Neuron (in vitro differentiated cells): ENCODE measurements around the gene IL20.

Source experiments
- H2AFZ ChIP-seq: one replicate; pipeline ENCODE4 v1.6.1; 2013; ENCODE audit warnings: low read depth, mild to moderate bottlenecking, inconsistent platforms, low read length, moderate library complexity
- H3K27me3 ChIP-seq: one replicate; pipeline ENCODE4 v1.6.1; 2013; ENCODE audit warnings: low read length; ENCODE audit not compliant: insufficient read depth
- H3K36me3 ChIP-seq: one replicate; pipeline ENCODE4 v1.6.1; 2013; ENCODE audit warnings: low read length; ENCODE audit not compliant: insufficient read depth
- H3K4me1 ChIP-seq: one replicate; pipeline ENCODE4 v1.6.1; 2013; ENCODE audit warnings: low read length; ENCODE audit not compliant: insufficient read depth
- H3K4me3 ChIP-seq: 2 replicates; pipeline ENCODE4 v1.5.1; 2013; ENCODE audit warnings: mild to moderate bottlenecking, low read length, moderate library complexity
- H3K9me3 ChIP-seq: one replicate; pipeline ENCODE4 v1.6.1; 2013; ENCODE audit warnings: low read length

Gene IL20, protein sequence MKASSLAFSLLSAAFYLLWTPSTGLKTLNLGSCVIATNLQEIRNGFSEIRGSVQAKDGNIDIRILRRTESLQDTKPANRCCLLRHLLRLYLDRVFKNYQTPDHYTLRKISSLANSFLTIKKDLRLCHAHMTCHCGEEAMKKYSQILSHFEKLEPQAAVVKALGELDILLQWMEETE

DNA sequence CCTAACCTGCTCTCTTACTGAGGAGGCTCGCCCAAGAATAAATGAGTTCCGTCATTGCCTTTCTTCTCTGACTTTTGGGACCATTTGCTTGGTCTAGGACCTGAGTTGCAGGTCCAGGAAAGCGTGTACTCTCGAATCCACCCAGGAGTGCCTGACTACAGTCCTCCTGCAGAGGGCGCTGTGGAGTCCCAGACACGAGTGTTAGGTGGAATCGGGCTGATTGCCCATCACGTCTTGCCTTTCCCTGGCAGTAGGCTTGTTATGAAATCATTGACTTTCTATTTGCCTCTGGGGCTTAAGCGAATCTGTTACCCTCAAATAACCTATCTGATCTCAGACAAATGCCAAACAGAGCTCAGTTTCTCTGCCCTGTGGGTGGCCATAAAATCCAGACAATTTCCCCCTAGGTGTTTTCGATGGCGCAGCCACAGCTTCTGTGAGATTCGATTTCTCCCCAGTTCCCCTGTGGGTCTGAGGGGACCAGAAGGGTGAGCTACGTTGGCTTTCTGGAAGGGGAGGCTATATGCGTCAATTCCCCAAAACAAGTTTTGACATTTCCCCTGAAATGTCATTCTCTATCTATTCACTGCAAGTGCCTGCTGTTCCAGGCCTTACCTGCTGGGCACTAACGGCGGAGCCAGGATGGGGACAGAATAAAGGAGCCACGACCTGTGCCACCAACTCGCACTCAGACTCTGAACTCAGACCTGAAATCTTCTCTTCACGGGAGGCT lies at the start of gene IL20:
Gene IL20, plus strand, starts transcription at position 685 of the 733 bp plus-strand sequence. CDS start 230 bp downstream, outside the sequence.
- no peaks in the 10 kb centered on the region for H3K36me3 ChIP-seq
- H3K4me3 ChIP-seq, result no peak within 1 kb of the TSS
- H2AFZ ChIP-seq, result no peak within 1 kb of the TSS
- no peaks in the 10 kb centered on the region for H3K4me1 ChIP-seq
- H3K9me3 ChIP-seq, result no peaks in the 10 kb centered on the region
- peaks cover 5% of the 10 kb centered on the region for H3K27me3 ChIP-seq

DNA sequence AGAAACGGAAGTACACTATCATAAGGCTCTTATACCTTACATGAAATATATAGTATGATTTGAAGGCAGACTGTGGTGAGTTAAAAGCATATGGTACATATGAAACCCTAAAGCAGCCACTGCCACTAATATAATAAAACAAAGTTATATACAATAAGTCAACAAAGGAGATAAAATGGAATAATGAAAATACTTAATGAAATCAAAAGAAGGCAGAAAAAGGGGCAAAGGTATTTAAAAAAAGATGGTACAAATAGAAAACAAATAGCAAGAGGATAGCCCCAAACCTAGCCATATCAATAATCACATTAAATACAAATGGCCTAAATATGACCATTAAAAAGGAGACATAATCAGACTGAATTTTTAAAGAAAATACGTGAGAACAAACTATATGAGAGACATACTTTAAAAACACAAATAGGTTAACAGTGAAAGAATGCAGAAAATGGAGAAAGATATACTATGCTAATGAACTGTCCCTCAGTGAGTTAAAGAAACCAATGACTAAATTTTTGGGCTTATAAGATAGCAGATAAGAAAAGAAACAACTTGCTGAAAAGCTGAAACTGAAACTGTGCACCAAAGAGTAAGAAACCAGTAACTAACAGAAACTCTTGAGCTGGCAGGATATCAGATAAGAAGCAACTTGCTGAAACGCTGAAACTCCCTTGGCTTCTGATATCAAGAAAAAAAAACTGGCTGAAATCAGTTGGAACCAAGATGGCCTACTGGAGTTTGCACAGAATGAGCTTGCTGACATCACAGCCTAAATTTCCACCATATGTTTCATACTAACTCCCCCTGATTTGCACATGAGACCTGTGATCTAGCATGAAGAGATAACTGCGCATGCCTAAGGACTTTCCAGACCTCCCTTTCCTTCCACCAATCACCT lies 48.8 kb upstream of the IL20 start:
- Histone ChIP-seq H3K4me1 (no peaks in the 10 kb centered on the region), H3K4me3 (no peak overlapping the region), H3K27me3 (peaks cover 2% of the 10 kb centered on the region), H3K36me3 (no peaks in the 10 kb centered on the region), H2AFZ (no peak overlapping the region), H3K9me3 (no peaks in the 10 kb centered on the region)

- no peaks in the 10 kb centered on the region for H3K27me3 ChIP-seq
- no peaks in the 10 kb centered on the region for H3K36me3 ChIP-seq
- no peaks in the 10 kb centered on the region for H3K9me3 ChIP-seq
- H3K4me1 ChIP-seq, result no peaks in the 10 kb centered on the region
- no peak overlapping the region for H2AFZ ChIP-seq
- no peak overlapping the region for H3K4me3 ChIP-seq
Measured at GRCh38 chr1:206821493-206821892, 43.9 kb upstream of the IL20 start.

DNA sequence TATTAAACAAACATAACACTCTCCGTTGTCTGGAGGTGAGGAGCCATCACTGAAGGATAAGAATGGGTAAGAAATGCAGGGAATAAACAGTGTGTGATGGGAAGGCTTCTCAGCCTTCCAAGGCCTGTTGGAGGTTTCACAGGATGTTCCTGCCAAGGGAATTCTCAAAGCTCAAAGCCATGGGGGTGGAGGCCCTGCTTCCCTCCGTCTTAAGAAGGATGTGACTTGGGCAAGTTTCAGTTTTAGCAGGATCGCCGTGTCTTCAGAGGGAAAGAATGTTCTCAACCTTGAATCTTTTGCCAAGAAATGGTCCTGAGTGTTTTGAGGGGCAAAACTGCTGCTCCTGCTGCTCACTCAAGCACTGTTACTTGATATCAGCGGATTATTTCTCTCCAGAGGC lies 41.7 kb upstream of the IL20 start:
- Histone ChIP-seq H3K4me3 (no peak overlapping the region), H3K27me3 (no peaks in the 10 kb centered on the region), H3K4me1 (no peaks in the 10 kb centered on the region), H3K36me3 (no peaks in the 10 kb centered on the region), H2AFZ (no peak overlapping the region), H3K9me3 (no peaks in the 10 kb centered on the region)

DNA sequence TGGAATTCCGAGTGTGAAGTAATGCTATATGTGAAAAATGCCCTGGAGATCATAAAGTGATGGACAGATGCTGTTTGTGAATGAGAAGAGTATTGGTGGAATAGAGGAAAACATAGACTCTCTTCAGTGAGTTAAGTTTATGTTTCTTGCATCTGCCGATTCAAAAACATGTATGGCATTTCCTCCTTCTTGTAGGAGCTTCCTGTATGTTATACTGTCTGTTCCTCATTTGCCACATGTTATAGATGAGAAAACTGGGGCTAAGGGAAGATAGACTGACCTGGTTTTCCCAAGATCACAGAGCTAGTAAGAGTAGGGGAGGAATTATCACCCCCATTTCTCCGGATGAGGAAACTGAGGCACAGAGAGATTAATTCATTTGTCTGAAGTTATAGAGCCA lies 41.1 kb upstream of the IL20 start:
- no peaks in the 10 kb centered on the region for H3K27me3 ChIP-seq
- no peaks in the 10 kb centered on the region for H3K4me1 ChIP-seq
- no peaks in the 10 kb centered on the region for H3K9me3 ChIP-seq
- H3K36me3 ChIP-seq, result no peaks in the 10 kb centered on the region
- H3K4me3 ChIP-seq, result no peak overlapping the region
- H2AFZ ChIP-seq, result no peak overlapping the region

- H3K27me3 ChIP-seq, result no peaks in the 10 kb centered on the region
- peak overlapping the region; percentile 5 for H2AFZ ChIP-seq
- H3K36me3 ChIP-seq, result no peaks in the 10 kb centered on the region
- no peak overlapping the region for H3K4me3 ChIP-seq
- H3K4me1 ChIP-seq, result no peaks in the 10 kb centered on the region
- H3K9me3 ChIP-seq, result no peaks in the 10 kb centered on the region
Measured at GRCh38 chr1:206826394-206826793, 39.0 kb upstream of the IL20 start.

GRCh38 chr1:206828061-206828460 lies 37.4 kb upstream of the IL20 start:
- Histone ChIP-seq H3K4me1 (no peaks in the 10 kb centered on the region), H3K27me3 (no peaks in the 10 kb centered on the region), H3K36me3 (no peaks in the 10 kb centered on the region)

GRCh38 chr1:206828765-206829164 lies 36.7 kb upstream of the IL20 start:
- Histone ChIP-seq H3K27me3 (no peaks in the 10 kb centered on the region), H3K4me1 (no peaks in the 10 kb centered on the region), H2AFZ (no peak overlapping the region), H3K9me3 (no peaks in the 10 kb centered on the region), H3K36me3 (no peaks in the 10 kb centered on the region), H3K4me3 (no peak overlapping the region)

More at GRCh38 chr1:206828061-206828460, 37.4 kb upstream of the IL20 start:
- H3K9me3 ChIP-seq, result no peaks in the 10 kb centered on the region
- no peak overlapping the region for H3K4me3 ChIP-seq
- no peak overlapping the region for H2AFZ ChIP-seq

- H3K4me3 ChIP-seq, result no peak overlapping the region
- no peaks in the 10 kb centered on the region for H3K9me3 ChIP-seq
- H2AFZ ChIP-seq, result no peak overlapping the region
- H3K27me3 ChIP-seq, result no peaks in the 10 kb centered on the region
- H3K36me3 ChIP-seq, result no peaks in the 10 kb centered on the region
- H3K4me1 ChIP-seq, result no peaks in the 10 kb centered on the region
Measured at GRCh38 chr1:206829282-206829681, 36.1 kb upstream of the IL20 start.

DNA sequence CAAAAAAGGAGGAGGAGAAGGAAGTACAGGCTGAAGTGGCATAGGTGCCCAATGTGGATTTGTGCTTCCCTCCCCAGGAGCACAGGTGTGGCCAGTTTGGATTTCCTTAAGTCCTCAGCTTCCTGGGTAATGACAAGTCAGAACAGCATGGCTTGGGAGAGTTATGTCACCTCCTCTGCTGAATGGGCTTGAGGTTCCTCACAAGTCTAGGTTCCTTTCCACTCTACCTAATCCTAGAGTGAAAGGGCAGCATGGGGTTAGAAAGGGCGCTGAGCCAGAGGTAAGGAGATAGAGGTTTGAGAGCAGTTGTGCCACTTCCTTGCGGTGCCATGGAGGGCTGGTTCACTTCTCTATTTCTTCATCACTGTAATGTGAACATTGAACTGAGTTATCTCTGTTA lies 35.5 kb upstream of the IL20 start:
- Histone ChIP-seq H3K36me3 (no peaks in the 10 kb centered on the region), H3K9me3 (no peaks in the 10 kb centered on the region), H3K27me3 (no peaks in the 10 kb centered on the region), H2AFZ (no peak overlapping the region), H3K4me3 (no peak overlapping the region), H3K4me1 (no peaks in the 10 kb centered on the region)

DNA sequence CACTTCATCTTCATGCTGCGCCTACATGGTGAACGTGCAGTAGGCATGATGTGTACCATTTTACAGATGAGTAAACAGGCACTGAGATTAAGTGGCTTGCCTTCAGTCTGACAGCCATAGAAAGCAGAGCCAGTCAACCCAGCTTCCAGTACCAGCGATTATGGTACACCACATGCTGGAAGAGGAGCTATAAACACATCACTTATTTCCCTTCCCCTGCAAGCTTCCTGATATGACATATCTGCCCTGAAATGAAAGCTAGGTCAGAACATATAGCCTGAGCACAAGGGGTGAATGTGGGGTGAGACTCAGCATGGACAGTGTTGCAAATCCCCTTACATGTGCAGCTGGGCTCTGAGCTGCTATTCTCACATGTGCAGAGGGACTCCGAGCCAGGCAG lies 33.8 kb upstream of the IL20 start:
- peaks cover 3% of the 10 kb centered on the region for H3K27me3 ChIP-seq
- no peak overlapping the region for H3K4me3 ChIP-seq
- no peaks in the 10 kb centered on the region for H3K4me1 ChIP-seq
- no peaks in the 10 kb centered on the region for H3K9me3 ChIP-seq
- no peak overlapping the region for H2AFZ ChIP-seq
- no peaks in the 10 kb centered on the region for H3K36me3 ChIP-seq

GRCh38 chr1:206832352-206832880 lies 33.0 kb upstream of the IL20 start:
- no peaks in the 10 kb centered on the region for H3K9me3 ChIP-seq
- H2AFZ ChIP-seq, result no peak overlapping the region
- no peaks in the 10 kb centered on the region for H3K36me3 ChIP-seq
- peaks cover 3% of the 10 kb centered on the region for H3K27me3 ChIP-seq
- no peaks in the 10 kb centered on the region for H3K4me1 ChIP-seq
- H3K4me3 ChIP-seq, result no peak overlapping the region

DNA sequence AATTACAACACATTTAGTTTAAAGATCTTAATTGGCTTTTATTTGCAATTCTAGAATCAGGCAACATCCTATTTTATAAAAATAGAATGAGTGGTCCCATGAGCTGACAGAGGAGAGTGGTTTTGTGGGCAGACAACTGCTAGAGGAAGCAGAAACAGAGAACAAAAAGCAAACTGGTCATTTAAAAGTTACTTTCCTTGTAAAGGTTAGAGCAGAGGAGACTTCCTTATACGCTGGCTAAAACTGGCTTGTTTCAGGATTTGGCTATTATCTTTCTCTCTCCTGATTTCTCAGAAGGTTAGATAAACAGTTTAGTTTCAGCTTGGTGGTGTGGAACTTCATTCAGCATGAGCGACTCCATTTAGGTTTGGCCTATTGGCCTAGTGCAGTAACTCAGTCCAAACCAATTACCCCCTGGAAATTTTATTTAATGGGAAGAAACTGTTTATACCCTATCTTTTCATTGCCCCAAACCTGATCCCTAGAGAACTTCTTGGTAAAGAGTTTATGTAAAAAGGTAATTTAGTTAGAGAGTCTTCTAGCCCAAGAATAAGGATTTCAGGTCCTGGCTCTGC lies 32.2 kb upstream of the IL20 start:
- Histone ChIP-seq H3K27me3 (peaks cover 3% of the 10 kb centered on the region), H3K9me3 (no peaks in the 10 kb centered on the region), H3K4me3 (no peak overlapping the region), H3K4me1 (no peaks in the 10 kb centered on the region), H2AFZ (no peak overlapping the region), H3K36me3 (no peaks in the 10 kb centered on the region)
